Measurements from ENCODE around the gene MAP3K12.

The MAP3K12 gene

GRCh38 chr12:53430116-53430515 is 69.1 kb downstream of the MAP3K12 start:
- DNase-seq = no peak

Data from activated CD8-positive, alpha-beta memory T cell treated with anti-CD3 and anti-CD28 coated beads for 24 hours (primary cell).